A549 treated with CpdA at 1 μM for 4 hours (cell line): ENCODE data around the gene SDR42E2. TPM values are rescaled to one million over a fixed set of nuclear protein-coding genes. Genes with fewer than 3 reads are reported as not detected.

Experiments used
- total RNA-seq: library from RNA; stranded (reverse); fragments of 200-300 nt; extraction: Qiagen RNA extraction; gene quantifications from 5 replicates; pipeline ENCODE4 v1.2.3, GENCODE V29; 2022; ENCODE audit warnings: low read depth

Gene SDR42E2
- total RNA-seq, result not detected in 5 replicates

GRCh38 chr16:22161999-22162655 is at the start of gene SDR42E2:
SDR42E2 (plus strand) TSS chr16:22162506; CDS start chr16:22165583, 3,077 bp downstream.

DNA sequence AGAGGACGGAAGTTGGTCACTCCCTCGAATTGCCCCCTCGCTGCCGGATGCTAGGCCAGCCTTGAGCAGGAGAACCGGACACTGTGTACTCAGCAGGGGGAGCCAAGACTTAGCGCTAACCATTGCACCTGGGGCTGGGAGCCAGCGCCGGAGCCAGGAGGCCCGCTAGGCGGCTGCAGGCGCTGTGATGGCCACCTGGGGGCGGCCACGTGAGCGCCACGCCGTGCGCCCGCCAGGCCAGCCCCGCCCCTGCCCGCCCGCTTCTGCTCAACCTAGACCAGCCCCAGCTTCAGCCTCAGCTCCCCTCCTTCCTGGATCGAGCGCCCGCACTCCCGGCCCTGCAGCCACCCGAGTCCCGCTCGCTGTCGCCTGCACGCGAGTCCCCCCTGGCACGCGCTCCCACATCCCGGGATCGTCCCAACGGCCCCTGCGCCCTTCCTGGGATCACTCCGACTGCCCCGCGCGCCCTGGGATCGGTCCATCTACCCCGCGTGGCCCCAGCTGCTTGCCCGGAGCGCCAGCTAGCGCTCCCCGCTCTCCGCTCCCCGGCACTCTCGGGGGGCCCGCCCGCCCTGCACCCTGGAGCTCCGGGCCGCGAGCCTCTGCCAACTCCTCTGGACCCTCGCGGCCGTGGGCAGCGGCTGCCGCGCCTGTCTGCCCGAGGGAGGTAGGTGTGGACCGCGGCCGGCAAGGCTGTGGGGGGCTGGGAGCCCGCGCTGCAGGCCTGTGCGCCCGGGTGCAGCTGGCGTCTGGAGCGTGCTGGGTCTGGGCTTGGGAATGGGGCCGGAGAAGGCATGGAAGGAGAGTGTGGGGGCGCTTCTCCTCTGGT is 43.9 kb downstream of the SDR42E2 start, which contains the start of gene EEF2K:
Gene EEF2K, plus strand, starts transcription at position 266 of the 829 bp plus-strand sequence. CDS start 19,452 bp downstream, outside the sequence.

Other genes with a start within 250 kb of the SDR42E2 start
- 148 to 243 TPM (median 162 TPM) in 5 replicates for gene UQCRC2, start 209.1 kb upstream of the SDR42E2 start, total RNA-seq
- not detected in 5 replicates for gene PDZD9, start 161.4 kb upstream of the SDR42E2 start, total RNA-seq
- gene MOSMO, start 154.4 kb upstream of the SDR42E2 start, total RNA-seq, result 7.6 to 9.3 TPM (median 8.8 TPM) in 5 replicates
- gene VWA3A, start 70.0 kb upstream of the SDR42E2 start, total RNA-seq, result 0.08 TPM in 1 of 5 replicates, not detected in the others
- gene EEF2K, start 43.8 kb downstream of the SDR42E2 start, total RNA-seq, result 10.1 to 14.4 TPM (median 13.6 TPM) in 5 replicates
- gene POLR3E, start 134.9 kb downstream of the SDR42E2 start, total RNA-seq, result 25.7 to 43.5 TPM (median 38.8 TPM) in 5 replicates
- gene CDR2, start 212.1 kb downstream of the SDR42E2 start, total RNA-seq, result 39.8 to 48.1 TPM (median 42.7 TPM) in 5 replicates